GM13977 (cell line): ENCODE measurements around the gene CTDNEP1.

ENCODE experiments used
- DNase-seq: peaks from one replicate; pipeline ENCODE4 v3.0.0; 2012; ENCODE audit warnings: low spot score
- CTCF ChIP-seq: IDR thresholded peaks from 2 replicates; pipeline ENCODE4 v1.5.1; 2012; ENCODE audit warnings: mild to moderate bottlenecking, control low read depth; ENCODE audit not compliant: insufficient read depth; ENCODE audit errors: extremely low read depth, missing control alignments
- in situ Hi-C: fragments of 300-500 bp; cut with MboI; formaldehyde crosslinking; loops from one replicate; pipeline ENCODE4 v1.12.0; 2022; ENCODE audit warnings: low sequenced_read_pairs, low pct_unique_long_range_greater_than_20kb, mixed read lengths, inconsistent platforms; ENCODE audit not compliant: unreplicated experiment

The CTDNEP1 gene

GRCh38 chr17:7254511-7254910, 3.0 kb upstream of the CTDNEP1 start:
- DNase-seq = no peak
- in situ Hi-C loops = no loop called here
- no peak for TF ChIP-seq CTCF

- TF ChIP-seq CTCF = no peak
- in situ Hi-C loops = no loop called here
- DNase-seq = no peak
Measured at GRCh38 chr17:7253082-7253481, 1.5 kb upstream of the CTDNEP1 start.

- DNase-seq = peak; percentile 91
- in situ Hi-C loops = no loop called here
- peak; percentile 44 for TF ChIP-seq CTCF
Measured at GRCh38 chr17:7252176-7253043, 876 bp upstream of the CTDNEP1 start, which contains the start of gene ELP5. Gene ELP5 (plus strand): TSS chr17:7252215. CDS start chr17:7252551, 336 bp downstream.

- DNase-seq = no peak
- in situ Hi-C loops = no loop called here
- TF ChIP-seq CTCF = no peak
Measured at GRCh38 chr17:7250695-7251627, 573 bp downstream of the CTDNEP1 start.

- in situ Hi-C loops = no loop called here
- no peak for DNase-seq
- TF ChIP-seq CTCF = no peak
Measured at GRCh38 chr17:7249830-7250229, 1.7 kb downstream of the CTDNEP1 start.

GRCh38 chr17:7249214-7249613, 2.3 kb downstream of the CTDNEP1 start:
- in situ Hi-C loops = no loop called here
- no peak for TF ChIP-seq CTCF
- DNase-seq = no peak
